ENCODE measurements around the gene TUSC2. TPM values are rescaled to one million over a fixed set of nuclear protein-coding genes. Genes with fewer than 3 reads are reported as not detected.

Gene TUSC2
- total and polyA plus RNA-seq, 10 of the 15 experiments (the other 5 are each of a cell fraction or from before 2014, with no cell fraction given) = 4.0 to 73.8 (median 34.3) TPM

DNA sequence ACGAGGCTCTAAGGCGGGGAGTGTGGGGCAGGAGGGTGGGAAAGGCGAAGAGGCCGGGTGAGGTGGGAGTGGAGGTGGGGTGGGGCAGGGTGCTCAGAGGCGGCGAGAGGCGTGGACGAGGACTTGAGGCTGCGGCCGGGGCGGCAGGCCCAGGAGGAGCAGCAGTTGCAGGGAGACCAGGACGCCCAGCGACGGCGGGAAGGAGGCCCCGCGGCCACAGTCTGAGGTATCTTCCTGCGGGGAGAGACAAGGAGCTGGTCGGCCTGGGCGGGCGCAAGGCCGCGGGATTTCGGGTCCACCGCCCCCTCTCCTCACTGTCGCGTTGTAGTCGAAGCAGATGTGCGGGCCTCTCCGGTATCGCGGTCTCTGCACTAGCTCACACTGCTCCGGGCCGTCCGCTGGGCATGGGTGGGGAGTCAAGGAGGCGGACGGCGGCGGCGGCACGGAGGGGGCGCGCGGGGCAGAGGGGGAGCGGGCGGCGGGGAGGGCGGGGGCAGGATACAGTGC, 36.6 kb upstream of the TUSC2 start:
- ChIA-PET RAD21 (ENCODE audit: unreplicated experiment) (no interaction called here), CTCF (interaction anchor here (1.4 kb wide), 1 partner anchor 14 kb away, joined by 4 read pairs; the partner anchor contains the start of genes CYB561D2 and NPRL2), POLR2A (interaction anchor here (0.6 to 1.1 kb wide), 3 partner anchors 14 to 412 kb away, joined by 3 to 8 read pairs (median 3); partner anchors contain the start of genes CYB561D2 and NPRL2), SMC1A (ENCODE audit: uncharacterized antibody, unreplicated experiment) (no interaction called here)
- peak overlapping the region; percentile 70 for H3K4me3 ChIP-seq
- FAIRE-seq = no peak
- H3K79me2 ChIP-seq (ENCODE audit: control insufficient read depth, insufficient read depth, low read length) = no peaks in the 10 kb centered on the region
- in situ Hi-C loops (cut with MboI) = no loop called here
- H3K27ac ChIP-seq (ENCODE audit: control insufficient read depth, insufficient read depth) = no peak overlapping the region
- TF ChIP-seq, protein P1, sequence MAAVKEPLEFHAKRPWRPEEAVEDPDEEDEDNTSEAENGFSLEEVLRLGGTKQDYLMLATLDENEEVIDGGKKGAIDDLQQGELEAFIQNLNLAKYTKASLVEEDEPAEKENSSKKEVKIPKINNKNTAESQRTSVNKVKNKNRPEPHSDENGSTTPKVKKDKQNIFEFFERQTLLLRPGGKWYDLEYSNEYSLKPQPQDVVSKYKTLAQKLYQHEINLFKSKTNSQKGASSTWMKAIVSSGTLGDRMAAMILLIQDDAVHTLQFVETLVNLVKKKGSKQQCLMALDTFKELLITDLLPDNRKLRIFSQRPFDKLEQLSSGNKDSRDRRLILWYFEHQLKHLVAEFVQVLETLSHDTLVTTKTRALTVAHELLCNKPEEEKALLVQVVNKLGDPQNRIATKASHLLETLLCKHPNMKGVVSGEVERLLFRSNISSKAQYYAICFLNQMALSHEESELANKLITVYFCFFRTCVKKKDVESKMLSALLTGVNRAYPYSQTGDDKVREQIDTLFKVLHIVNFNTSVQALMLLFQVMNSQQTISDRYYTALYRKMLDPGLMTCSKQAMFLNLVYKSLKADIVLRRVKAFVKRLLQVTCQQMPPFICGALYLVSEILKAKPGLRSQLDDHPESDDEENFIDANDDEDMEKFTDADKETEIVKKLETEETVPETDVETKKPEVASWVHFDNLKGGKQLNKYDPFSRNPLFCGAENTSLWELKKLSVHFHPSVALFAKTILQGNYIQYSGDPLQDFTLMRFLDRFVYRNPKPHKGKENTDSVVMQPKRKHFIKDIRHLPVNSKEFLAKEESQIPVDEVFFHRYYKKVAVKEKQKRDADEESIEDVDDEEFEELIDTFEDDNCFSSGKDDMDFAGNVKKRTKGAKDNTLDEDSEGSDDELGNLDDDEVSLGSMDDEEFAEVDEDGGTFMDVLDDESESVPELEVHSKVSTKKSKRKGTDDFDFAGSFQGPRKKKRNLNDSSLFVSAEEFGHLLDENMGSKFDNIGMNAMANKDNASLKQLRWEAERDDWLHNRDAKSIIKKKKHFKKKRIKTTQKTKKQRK (IDR thresholded peaks at IDR 0.05; ENCODE audit: low read depth, low read length) = no peak
- no peak for TF ChIP-seq JUND (IDR thresholded peaks at IDR 0.05; ENCODE audit: low read depth, low read length)
- TF ChIP-seq FOXM1 (IDR thresholded peaks at IDR 0.05; ENCODE audit: low read depth, low read length) = no peak
- TF ChIP-seq, protein P2, sequence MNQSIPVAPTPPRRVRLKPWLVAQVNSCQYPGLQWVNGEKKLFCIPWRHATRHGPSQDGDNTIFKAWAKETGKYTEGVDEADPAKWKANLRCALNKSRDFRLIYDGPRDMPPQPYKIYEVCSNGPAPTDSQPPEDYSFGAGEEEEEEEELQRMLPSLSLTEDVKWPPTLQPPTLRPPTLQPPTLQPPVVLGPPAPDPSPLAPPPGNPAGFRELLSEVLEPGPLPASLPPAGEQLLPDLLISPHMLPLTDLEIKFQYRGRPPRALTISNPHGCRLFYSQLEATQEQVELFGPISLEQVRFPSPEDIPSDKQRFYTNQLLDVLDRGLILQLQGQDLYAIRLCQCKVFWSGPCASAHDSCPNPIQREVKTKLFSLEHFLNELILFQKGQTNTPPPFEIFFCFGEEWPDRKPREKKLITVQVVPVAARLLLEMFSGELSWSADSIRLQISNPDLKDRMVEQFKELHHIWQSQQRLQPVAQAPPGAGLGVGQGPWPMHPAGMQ (IDR thresholded peaks at IDR 0.05; ENCODE audit: borderline replicate concordance) = no peak
- no peak for TF ChIP-seq RB1 (IDR thresholded peaks at IDR 0.05; ENCODE audit: borderline replicate concordance)
- TF ChIP-seq SMAD5 (IDR thresholded peaks at IDR 0.05; ENCODE audit: low read depth) = no peak
- TF ChIP-seq MXI1 (IDR thresholded peaks at IDR 0.05; ENCODE audit: low read depth, low read length) = no peak
- no peak for TF ChIP-seq EED (IDR thresholded peaks at IDR 0.05; ENCODE audit: low read depth)
- no peak for TF ChIP-seq NBN (IDR thresholded peaks at IDR 0.05)
- TF ChIP-seq TCF7 (IDR thresholded peaks at IDR 0.05; ENCODE audit: borderline replicate concordance) = no peak
- TF ChIP-seq TAF1 (IDR thresholded peaks at IDR 0.05; ENCODE audit: borderline replicate concordance, low read depth, low read length) = no peak
- no peak for TF ChIP-seq ZNF217 (IDR thresholded peaks at IDR 0.05)
- no peak for TF ChIP-seq EP300 (IDR thresholded peaks at IDR 0.05; ENCODE audit: borderline replicate concordance in 1 of 2, control insufficient read depth in 1 of 2, low read depth in 2 of 2, low read length in 2 of 2)
- no peak for TF ChIP-seq CHD2 (IDR thresholded peaks at IDR 0.05; ENCODE audit: borderline replicate concordance, low read depth, low read length)
- TF ChIP-seq NR2C2 (IDR thresholded peaks at IDR 0.05; ENCODE audit: borderline replicate concordance, control insufficient read depth, insufficient read length, low read depth) = no peak
- no peak for TF ChIP-seq NR2F1 (conservative IDR thresholded peaks at IDR 0.05)
- peak overlapping the region; percentile 55 for H2AFZ ChIP-seq (ENCODE audit: control insufficient read depth, low read depth, low read length)
- BruUV-seq (replicated peaks) = no TSS peak
- peak overlapping the region; percentile 100 for H3K4me2 ChIP-seq (ENCODE audit: control insufficient read depth, insufficient read depth)
- intact Hi-C loops (cut with micrococcal nuclease; ENCODE audit: unreplicated experiment) = no loop called here
- no peaks in the 10 kb centered on the region; a peak in 1 of 4 replicates for H3K27me3 ChIP-seq (replicated peaks in 1 of 2; ENCODE audit: control insufficient read depth in 2 of 2, insufficient read depth in 2 of 2, low read length in 1 of 2)
- H3K9me3 ChIP-seq (replicated peaks; ENCODE audit: control insufficient read depth, insufficient read depth, low read length) = no peaks in the 10 kb centered on the region
- peak; percentile 30 for ATAC-seq
- WGBS (ENCODE audit: insufficient coverage, insufficient replicate concordance, low lambda C conversion rate, missing lambda C conversion rate) = 38% methylated on average over 28 of the region's 48 CpGs
- H3K9ac ChIP-seq (ENCODE audit: control insufficient read depth, insufficient read depth, low read length) = no peak overlapping the region
- no peaks in the 10 kb centered on the region for H4K20me1 ChIP-seq (ENCODE audit: control insufficient read depth, insufficient read depth)
- no peak for DNase-seq (ENCODE audit: low read depth, low spot score)
- peaks cover 10% of the 10 kb centered on the region; the same call in 1 of the 2 replicates for H3K4me1 ChIP-seq (ENCODE audit: control insufficient read depth, insufficient read depth, low read length)
- H3K36me3 ChIP-seq (ENCODE audit: control insufficient read depth in 2 of 2, insufficient read depth in 2 of 2, low read length in 1 of 2) = no peaks in the 10 kb centered on the region
